GM12878 (cell line): Measurements from ENCODE around the gene MMP14. TPM values are rescaled to one million over a fixed set of nuclear protein-coding genes. Genes with fewer than 3 reads are reported as not detected.
A peak's percentile ranks its signal among the peaks of the same experiment; 100 is the strongest.

Experiments used
- ATAC-seq: fragments of 200-7000 bp; cut with Tn5 transposase; 3 replicates; pipeline ENCODE4 v1.9.1; 2020; ENCODE audit warnings: mild to moderate bottlenecking, moderate library complexity
- BruUV-seq: library from RNA; stranded (reverse); fragments of 400-500 nt; replicated peaks from 2 replicates; lab custom pipeline; 2021; lab: Mats Ljungman, UMichigan
- CTCF ChIA-PET: fragments of 300-600 bp; sonication (Branson Sonifier 250); formaldehyde crosslinking; extraction: SDS; loops from one replicate; lab custom pipeline; 2021; ENCODE audit warnings: inconsistent platforms; lab: Yijun Ruan, JAX
- POLR2A ChIA-PET: fragments of 350-600 bp; formaldehyde crosslinking; extraction: SDS; loops from one replicate; lab custom pipeline; 2021; ENCODE audit warnings: inconsistent platforms; lab: Charles Lee
- RAD21 ChIA-PET: fragments of 300-600 bp; sonication (Branson Sonifier 250); formaldehyde crosslinking; loops from one replicate; lab custom pipeline; 2023; ENCODE audit warnings: antibody characterized with exemption; ENCODE audit not compliant: unreplicated experiment; lab: Charles Lee
- SMC1A ChIA-PET: fragments of 300-600 bp; sonication (Branson Sonifier 250); formaldehyde crosslinking; loops from one replicate; lab custom pipeline; 2023; ENCODE audit not compliant: unreplicated experiment, uncharacterized antibody; lab: Charles Lee
- DNase-seq: peaks from one replicate; pipeline ENCODE4 v3.0.0-alpha.2; 2011; ENCODE audit warnings: low read depth, low spot score
- FAIRE-seq: peaks from 3 replicates; lab custom pipeline; 2011; peaks lifted over from hg19 to GRCh38; lab: Jason Lieb, UNC
- H2AFZ ChIP-seq: 2 replicates; pipeline ENCODE4 v1.6.0; 2011; ENCODE audit warnings: low read depth, low read length, control low read depth; ENCODE audit not compliant: control insufficient read depth
- H3K27ac ChIP-seq: 2 replicates; pipeline ENCODE4 v1.5.1; 2011; ENCODE audit warnings: control low read depth; ENCODE audit not compliant: control insufficient read depth, insufficient read depth
- H3K27me3 ChIP-seq, 2 experiments: replicated peaks in 1 of 2; 2 replicates each; pipeline versions ENCODE4 v1.6.0 to v1.6.1; 2011; ENCODE audit warnings: low read length in 1 of 2; ENCODE audit not compliant: control insufficient read depth in 2 of 2, insufficient read depth in 2 of 2
- H3K36me3 ChIP-seq, 2 experiments: 2 replicates each; pipeline ENCODE4 v1.5.1; 2011; ENCODE audit warnings: low read length in 1 of 2; ENCODE audit not compliant: control insufficient read depth in 2 of 2, insufficient read depth in 2 of 2
- H3K4me1 ChIP-seq: 2 replicates; pipeline ENCODE4 v1.6.1; 2011; ENCODE audit warnings: mild to moderate bottlenecking, low read length, moderate library complexity, mixed read lengths; ENCODE audit not compliant: control insufficient read depth, insufficient read depth
- H3K4me2 ChIP-seq: 2 replicates; pipeline ENCODE4 v1.6.0; 2011; ENCODE audit warnings: control low read depth; ENCODE audit not compliant: control insufficient read depth, insufficient read depth
- H3K4me3 ChIP-seq: fragments of 200-600 bp; sonication (generic); 2 replicates; pipeline ENCODE4 v1.5.1; 2016
- H3K79me2 ChIP-seq: 2 replicates; pipeline ENCODE4 v1.6.0; 2011; ENCODE audit warnings: low read length; ENCODE audit not compliant: control insufficient read depth, insufficient read depth
- H3K9ac ChIP-seq: 2 replicates; pipeline ENCODE4 v1.8.0; 2011; ENCODE audit warnings: low read length, control low read depth, mixed read lengths; ENCODE audit not compliant: control insufficient read depth, insufficient read depth
- H3K9me3 ChIP-seq: replicated peaks from 3 replicates; pipeline ENCODE4 v1.5.1; 2011; ENCODE audit warnings: mild to moderate bottlenecking, low read length; ENCODE audit not compliant: control insufficient read depth, insufficient read depth
- H4K20me1 ChIP-seq: 2 replicates; pipeline ENCODE4 v1.6.0; 2011; ENCODE audit not compliant: control insufficient read depth, insufficient read depth
- BACH1 ChIP-seq: fragments of 450-650 bp; IDR thresholded peaks from 2 replicates; pipeline ENCODE4 v1.6.1; 2017; ENCODE audit warnings: mild to moderate bottlenecking, borderline replicate concordance
- E4F1 ChIP-seq: fragments of 450-650 bp; IDR thresholded peaks from 2 replicates; pipeline ENCODE4 v1.6.1; 2018; ENCODE audit warnings: borderline replicate concordance, mild to moderate bottlenecking; ENCODE audit not compliant: partially characterized antibody
- FOXK2 ChIP-seq: fragments of 450-650 bp; IDR thresholded peaks from 2 replicates; pipeline ENCODE4 v1.6.1; 2017; ENCODE audit warnings: mild to moderate bottlenecking, moderate library complexity
- JUNB ChIP-seq: IDR thresholded peaks from 2 replicates; pipeline ENCODE4 v1.6.1; 2016; ENCODE audit warnings: antibody characterized with exemption, mild to moderate bottlenecking
- MAX ChIP-seq: IDR thresholded peaks from 2 replicates; pipeline ENCODE4 v1.6.1; 2012; ENCODE audit warnings: low read depth, low read length, improper control_type of control experiment
- NR2C1 ChIP-seq: fragments of 450-650 bp; IDR thresholded peaks from 2 replicates; pipeline ENCODE4 v1.6.1; 2017; ENCODE audit warnings: antibody characterized with exemption, mild to moderate bottlenecking, moderate library complexity
- NR2F1 ChIP-seq: fragments of 450-650 bp; conservative IDR thresholded peaks from 2 replicates; pipeline ENCODE4 v1.6.1; 2017; ENCODE audit warnings: mild to moderate bottlenecking
- WGBS: methylation state at CpG from one replicate; pipeline ENCODE4 v1.1.6; 2016; ENCODE audit warnings: low lambda C conversion rate; ENCODE audit not compliant: insufficient replicate concordance, insufficient coverage; ENCODE audit errors: missing lambda C conversion rate; 5-methylcytosine and 5-hydroxymethylcytosine counted together
- in situ Hi-C: fragments of 300-500 bp; cut with MboI; formaldehyde crosslinking; loops from 9 replicates; pipeline ENCODE4 v1.14.3; 2018; ENCODE audit warnings: mixed read lengths
- intact Hi-C: fragments of 100-400 bp; cut with micrococcal nuclease; formaldehyde crosslinking; loops from one replicate; pipeline ENCODE4 v1.14.2; 2022; ENCODE audit not compliant: unreplicated experiment
- polyA plus RNA-seq, 11 experiments: library from polyadenylated mRNA; depleted of rRNA in 4 of 11; unstranded in 6 of 11; stranded (reverse) in 5 of 11; fragments of >200 nt; fragmentation: Nextera tagmentation in 4 of 11; fragmentation: Illumina TruSeq in 1 of 11; extraction: Ambion mirVana in 4 of 11; extraction: Trizol in 1 of 11; gene quantifications; 1 replicate in 1 of 11; 2 replicates in 10 of 11; pipeline versions ENCODE4 v1.2.1 to v1.2.3, GENCODE V29; 2011 to 2016; ENCODE audit warnings: inconsistent platforms in 2 of 11, missing spikeins in 2 of 11, low read depth in 1 of 11
- total RNA-seq, 4 experiments: library from RNA; depleted of rRNA in 3 of 4; stranded (reverse); fragments of >200 nt in 3 of 4; fragmentation: Illumina TruSeq in 1 of 4; extraction: Trizol in 1 of 4; gene quantifications; 2 replicates each; pipeline versions ENCODE4 v1.2.1 to v1.2.3, GENCODE V29; 2013 to 2021
- TF ChIP-seq, protein P1 (sequence below): IDR thresholded peaks from 2 replicates; pipeline ENCODE4 v1.6.1; 2012; ENCODE audit warnings: mild to moderate bottlenecking, low read depth, low read length
- TF ChIP-seq, protein P2 (sequence below): fragments of 450-650 bp; IDR thresholded peaks from 2 replicates; pipeline ENCODE4 v1.6.1; 2018; ENCODE audit warnings: mild to moderate bottlenecking, low read depth, moderate library complexity; ENCODE audit not compliant: partially characterized antibody

Gene MMP14
- total and polyA plus RNA-seq, 10 of the 15 experiments (the other 5 are each of a cell fraction or from before 2014, with no cell fraction given): 0.31 to 1.9 (median 0.70) TPM; not detected in 2

DNA sequence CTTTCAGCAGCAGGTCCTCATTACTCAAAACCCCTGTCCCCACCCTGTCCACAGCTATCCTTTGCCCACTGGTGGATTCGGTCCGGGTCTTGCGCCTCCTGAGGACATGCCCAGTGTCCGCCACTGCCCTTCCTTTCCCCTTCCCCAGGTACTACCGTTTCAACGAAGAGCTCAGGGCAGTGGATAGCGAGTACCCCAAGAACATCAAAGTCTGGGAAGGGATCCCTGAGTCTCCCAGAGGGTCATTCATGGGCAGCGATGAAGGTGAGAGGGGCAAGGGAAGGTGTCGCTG is 8.7 kb downstream of the MMP14 start (continued):
- TF ChIP-seq E4F1 (no peak), FOXK2 (no peak), MAX (no peak)
- TF ChIP-seq, protein P1, sequence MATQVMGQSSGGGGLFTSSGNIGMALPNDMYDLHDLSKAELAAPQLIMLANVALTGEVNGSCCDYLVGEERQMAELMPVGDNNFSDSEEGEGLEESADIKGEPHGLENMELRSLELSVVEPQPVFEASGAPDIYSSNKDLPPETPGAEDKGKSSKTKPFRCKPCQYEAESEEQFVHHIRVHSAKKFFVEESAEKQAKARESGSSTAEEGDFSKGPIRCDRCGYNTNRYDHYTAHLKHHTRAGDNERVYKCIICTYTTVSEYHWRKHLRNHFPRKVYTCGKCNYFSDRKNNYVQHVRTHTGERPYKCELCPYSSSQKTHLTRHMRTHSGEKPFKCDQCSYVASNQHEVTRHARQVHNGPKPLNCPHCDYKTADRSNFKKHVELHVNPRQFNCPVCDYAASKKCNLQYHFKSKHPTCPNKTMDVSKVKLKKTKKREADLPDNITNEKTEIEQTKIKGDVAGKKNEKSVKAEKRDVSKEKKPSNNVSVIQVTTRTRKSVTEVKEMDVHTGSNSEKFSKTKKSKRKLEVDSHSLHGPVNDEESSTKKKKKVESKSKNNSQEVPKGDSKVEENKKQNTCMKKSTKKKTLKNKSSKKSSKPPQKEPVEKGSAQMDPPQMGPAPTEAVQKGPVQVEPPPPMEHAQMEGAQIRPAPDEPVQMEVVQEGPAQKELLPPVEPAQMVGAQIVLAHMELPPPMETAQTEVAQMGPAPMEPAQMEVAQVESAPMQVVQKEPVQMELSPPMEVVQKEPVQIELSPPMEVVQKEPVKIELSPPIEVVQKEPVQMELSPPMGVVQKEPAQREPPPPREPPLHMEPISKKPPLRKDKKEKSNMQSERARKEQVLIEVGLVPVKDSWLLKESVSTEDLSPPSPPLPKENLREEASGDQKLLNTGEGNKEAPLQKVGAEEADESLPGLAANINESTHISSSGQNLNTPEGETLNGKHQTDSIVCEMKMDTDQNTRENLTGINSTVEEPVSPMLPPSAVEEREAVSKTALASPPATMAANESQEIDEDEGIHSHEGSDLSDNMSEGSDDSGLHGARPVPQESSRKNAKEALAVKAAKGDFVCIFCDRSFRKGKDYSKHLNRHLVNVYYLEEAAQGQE: no peak

DNA sequence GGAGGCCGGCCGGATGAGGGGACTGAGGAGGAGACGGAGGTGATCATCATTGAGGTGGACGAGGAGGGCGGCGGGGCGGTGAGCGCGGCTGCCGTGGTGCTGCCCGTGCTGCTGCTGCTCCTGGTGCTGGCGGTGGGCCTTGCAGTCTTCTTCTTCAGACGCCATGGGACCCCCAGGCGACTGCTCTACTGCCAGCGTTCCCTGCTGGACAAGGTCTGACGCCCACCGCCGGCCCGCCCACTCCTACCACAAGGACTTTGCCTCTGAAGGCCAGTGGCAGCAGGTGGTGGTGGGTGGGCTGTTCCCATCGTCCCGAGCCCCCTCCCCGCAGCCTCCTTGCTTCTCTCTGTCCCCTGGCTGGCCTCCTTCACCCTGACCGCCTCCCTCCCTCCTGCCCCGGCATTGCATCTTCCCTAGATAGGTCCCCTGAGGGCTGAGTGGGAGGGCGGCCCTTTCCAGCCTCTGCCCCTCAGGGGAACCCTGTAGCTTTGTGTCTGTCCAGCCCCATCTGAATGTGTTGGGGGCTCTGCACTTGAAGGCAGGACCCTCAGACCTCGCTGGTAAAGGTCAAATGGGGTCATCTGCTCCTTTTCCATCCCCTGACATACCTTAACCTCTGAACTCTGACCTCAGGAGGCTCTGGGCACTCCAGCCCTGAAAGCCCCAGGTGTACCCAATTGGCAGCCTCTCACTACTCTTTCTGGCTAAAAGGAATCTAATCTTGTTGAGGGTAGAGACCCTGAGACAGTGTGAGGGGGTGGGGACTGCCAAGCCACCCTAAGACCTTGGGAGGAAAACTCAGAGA is 9.6 kb downstream of the MMP14 start:
- DNase-seq (no peak), FAIRE-seq (no peak), ATAC-seq (no peak)
- CTCF ChIA-PET: interaction anchor here (1.0 to 10.0 kb wide), 5 partner anchors 9 to 276 kb away, joined by 3 to 324 read pairs (median 8); partner anchors contain the start of gene SLC7A7
- H3K9me3 ChIP-seq: no peaks in the 10 kb centered on the region
- TF ChIP-seq JUNB (no peak), NR2F1 (0 out of 2 replicates have a peak, but pooled peaks have one; percentile 26), BACH1 (no peak), NR2C1 (peak; percentile 52; the same call in 1 of the 2 replicates)
- TF ChIP-seq, protein P2, sequence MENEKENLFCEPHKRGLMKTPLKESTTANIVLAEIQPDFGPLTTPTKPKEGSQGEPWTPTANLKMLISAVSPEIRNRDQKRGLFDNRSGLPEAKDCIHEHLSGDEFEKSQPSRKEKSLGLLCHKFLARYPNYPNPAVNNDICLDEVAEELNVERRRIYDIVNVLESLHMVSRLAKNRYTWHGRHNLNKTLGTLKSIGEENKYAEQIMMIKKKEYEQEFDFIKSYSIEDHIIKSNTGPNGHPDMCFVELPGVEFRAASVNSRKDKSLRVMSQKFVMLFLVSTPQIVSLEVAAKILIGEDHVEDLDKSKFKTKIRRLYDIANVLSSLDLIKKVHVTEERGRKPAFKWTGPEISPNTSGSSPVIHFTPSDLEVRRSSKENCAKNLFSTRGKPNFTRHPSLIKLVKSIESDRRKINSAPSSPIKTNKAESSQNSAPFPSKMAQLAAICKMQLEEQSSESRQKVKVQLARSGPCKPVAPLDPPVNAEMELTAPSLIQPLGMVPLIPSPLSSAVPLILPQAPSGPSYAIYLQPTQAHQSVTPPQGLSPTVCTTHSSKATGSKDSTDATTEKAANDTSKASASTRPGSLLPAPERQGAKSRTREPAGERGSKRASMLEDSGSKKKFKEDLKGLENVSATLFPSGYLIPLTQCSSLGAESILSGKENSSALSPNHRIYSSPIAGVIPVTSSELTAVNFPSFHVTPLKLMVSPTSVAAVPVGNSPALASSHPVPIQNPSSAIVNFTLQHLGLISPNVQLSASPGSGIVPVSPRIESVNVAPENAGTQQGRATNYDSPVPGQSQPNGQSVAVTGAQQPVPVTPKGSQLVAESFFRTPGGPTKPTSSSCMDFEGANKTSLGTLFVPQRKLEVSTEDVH: no peak
- H3K27me3 ChIP-seq: no peaks in the 10 kb centered on the region
- no peak overlapping the region for H3K4me3 ChIP-seq
- no peaks in the 10 kb centered on the region for H3K36me3 ChIP-seq
- intact Hi-C loops (no loop called here), in situ Hi-C loops (loop anchor here (5.0 to 10.0 kb wide), 2 partner anchors 69 to 531 kb away; no protein-coding TSS in a partner anchor)
- SMC1A ChIA-PET: no interaction called here
- RAD21 ChIA-PET: no interaction called here
- no peak overlapping the region for H3K9ac ChIP-seq
- H3K27ac ChIP-seq: no peak overlapping the region
- POLR2A ChIA-PET: no interaction called here
- H2AFZ ChIP-seq: no peak overlapping the region
- WGBS: 73% methylated on average over 25 of the region's 26 CpGs
- no TSS peak for BruUV-seq
- no peaks in the 10 kb centered on the region for H3K79me2 ChIP-seq
- H3K4me2 ChIP-seq: no peak overlapping the region
- peaks cover 4% of the 10 kb centered on the region; the same call in 1 of the 2 replicates for H3K4me1 ChIP-seq
- no peaks in the 10 kb centered on the region for H4K20me1 ChIP-seq
